AG04449 (cell line): Measurements from ENCODE around the gene POU5F1.
"Not testable (repeated sequence)": the region's sequence is repeated elsewhere in the genome, so short reads cannot be mapped to it uniquely, and the experiment has no call there.

ENCODE experiments used
- CTCF ChIA-PET: fragments of 350-600 bp; formaldehyde crosslinking; extraction: SDS; loops from one replicate; lab custom pipeline; 2021; ENCODE audit warnings: antibody characterized with exemption; lab: Yijun Ruan, JAX
- POLR2A ChIA-PET: fragments of 400-600, 350-600 bp; formaldehyde crosslinking; extraction: SDS; loops from one replicate; lab custom pipeline; 2020; ENCODE audit warnings: antibody characterized with exemption, inconsistent platforms; lab: Yijun Ruan, JAX
- DNase-seq: peaks from one replicate; pipeline ENCODE4 v3.0.0-alpha.2; 2010; ENCODE audit warnings: low read depth, low spot score
- H3K4me3 ChIP-seq: 2 replicates; pipeline ENCODE4 v1.5.1; 2011; ENCODE audit warnings: low read depth, mild to moderate bottlenecking, control low read depth, low read length
- TF ChIP-seq, protein P1 (sequence below): IDR thresholded peaks from one replicate; pipeline ENCODE4 v1.5.1; 2011; ENCODE audit warnings: mild to moderate bottlenecking, moderate library complexity, low read length, control low read depth, inconsistent platforms; ENCODE audit not compliant: insufficient read depth; ENCODE audit errors: missing control alignments

The POU5F1 gene

DNA sequence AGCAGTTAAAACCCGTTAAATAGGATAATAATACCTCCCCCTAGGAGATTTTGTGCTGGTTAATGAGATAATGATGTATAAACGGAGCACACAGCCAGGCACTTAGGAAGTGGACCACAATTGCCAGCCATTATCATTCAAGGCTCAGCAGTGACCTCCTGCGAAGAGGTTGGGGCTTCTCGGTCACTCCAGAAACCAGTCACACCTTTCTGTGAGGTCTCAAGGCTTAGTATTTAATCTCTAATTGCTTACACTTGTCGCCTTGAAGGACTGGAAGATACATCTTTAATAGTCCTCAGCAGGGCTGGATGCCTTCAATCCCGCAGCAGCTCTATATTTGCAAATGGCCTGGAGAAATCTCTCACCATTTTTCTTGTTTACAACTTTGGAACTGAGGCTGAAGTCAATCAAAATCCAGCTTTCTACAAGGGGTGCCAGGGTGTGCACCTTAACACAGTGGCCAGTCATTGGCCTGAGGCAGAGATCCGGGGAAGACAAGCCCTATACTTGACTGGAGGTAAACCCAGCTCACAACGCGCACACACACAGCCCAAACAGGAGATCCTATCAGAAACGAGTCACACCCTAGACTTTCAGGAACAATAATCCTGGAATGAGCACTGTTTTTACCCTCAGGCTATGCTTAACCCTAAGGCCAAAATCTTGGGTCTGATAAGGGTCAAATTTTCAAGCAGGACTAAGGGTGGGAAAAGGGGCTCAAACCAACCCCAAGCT is 1.2 kb downstream of the POU5F1 start:
- H3K4me3 ChIP-seq: no peak overlapping the region
- no peak for DNase-seq
- TF ChIP-seq, protein P1, sequence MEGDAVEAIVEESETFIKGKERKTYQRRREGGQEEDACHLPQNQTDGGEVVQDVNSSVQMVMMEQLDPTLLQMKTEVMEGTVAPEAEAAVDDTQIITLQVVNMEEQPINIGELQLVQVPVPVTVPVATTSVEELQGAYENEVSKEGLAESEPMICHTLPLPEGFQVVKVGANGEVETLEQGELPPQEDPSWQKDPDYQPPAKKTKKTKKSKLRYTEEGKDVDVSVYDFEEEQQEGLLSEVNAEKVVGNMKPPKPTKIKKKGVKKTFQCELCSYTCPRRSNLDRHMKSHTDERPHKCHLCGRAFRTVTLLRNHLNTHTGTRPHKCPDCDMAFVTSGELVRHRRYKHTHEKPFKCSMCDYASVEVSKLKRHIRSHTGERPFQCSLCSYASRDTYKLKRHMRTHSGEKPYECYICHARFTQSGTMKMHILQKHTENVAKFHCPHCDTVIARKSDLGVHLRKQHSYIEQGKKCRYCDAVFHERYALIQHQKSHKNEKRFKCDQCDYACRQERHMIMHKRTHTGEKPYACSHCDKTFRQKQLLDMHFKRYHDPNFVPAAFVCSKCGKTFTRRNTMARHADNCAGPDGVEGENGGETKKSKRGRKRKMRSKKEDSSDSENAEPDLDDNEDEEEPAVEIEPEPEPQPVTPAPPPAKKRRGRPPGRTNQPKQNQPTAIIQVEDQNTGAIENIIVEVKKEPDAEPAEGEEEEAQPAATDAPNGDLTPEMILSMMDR: no peak
- CTCF ChIA-PET: interaction anchor here (1.2 to 1.6 kb wide), 3 partner anchors 11 to 40 kb away, joined by 3 to 7 read pairs (median 3); partner anchors contain the start of gene TCF19
- POLR2A ChIA-PET: interaction anchor here (0.6 kb wide), 1 partner anchor 11 kb away, joined by 3 read pairs; no protein-coding TSS in a partner anchor

DNA sequence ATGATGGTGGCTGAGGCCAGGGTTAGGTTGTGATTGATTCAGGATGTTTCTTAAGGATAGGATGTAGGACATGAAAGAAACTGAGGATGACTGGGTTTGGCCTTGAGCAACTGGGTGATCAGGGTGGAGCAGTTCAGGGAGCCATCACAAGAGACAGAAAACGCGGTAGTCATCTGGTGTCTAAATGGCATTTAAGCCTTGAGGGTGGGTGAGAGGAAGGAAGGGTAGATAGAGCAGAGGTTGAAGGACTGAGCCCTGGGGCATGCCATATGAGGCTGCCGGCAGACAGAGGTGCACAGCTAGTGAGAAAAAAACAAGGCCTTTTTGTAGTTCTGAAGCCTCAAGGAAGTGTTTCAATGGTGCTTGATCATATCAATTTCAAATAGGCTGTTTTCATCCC is 1.9 kb downstream of the POU5F1 start:
- no peak overlapping the region for H3K4me3 ChIP-seq
- CTCF ChIA-PET: interaction anchor here (1.2 to 1.6 kb wide), 2 partner anchors 10 to 28 kb away, joined by 3 to 7 read pairs; partner anchors contain the start of gene TCF19
- POLR2A ChIA-PET: no interaction called here
- DNase-seq: no peak
- TF ChIP-seq, protein P1: no peak

DNA sequence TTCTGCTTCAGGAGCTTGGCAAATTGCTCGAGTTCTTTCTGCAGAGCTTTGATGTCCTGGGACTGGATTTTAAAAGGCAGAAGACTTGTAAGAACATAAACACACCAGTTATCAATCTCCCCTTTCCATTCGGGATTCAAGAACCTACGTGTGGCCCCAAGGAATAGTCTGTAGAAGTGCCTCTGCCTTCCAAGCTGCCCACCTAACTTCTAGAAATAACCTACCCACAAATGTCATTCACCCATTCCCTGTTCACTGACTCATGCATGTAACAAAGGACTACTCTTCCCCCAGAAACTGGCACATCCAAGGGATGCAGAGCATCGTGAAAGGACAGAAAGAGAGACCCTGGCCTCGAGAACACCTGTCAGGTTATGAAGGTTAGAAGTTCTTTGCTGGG is 4.5 kb downstream of the POU5F1 start:
- POLR2A ChIA-PET: no interaction called here
- CTCF ChIA-PET: interaction anchor here (2.4 kb wide), 1 partner anchor 10 kb away, joined by 8 read pairs; no protein-coding TSS in a partner anchor
- no peak for DNase-seq
- H3K4me3 ChIP-seq: no peak overlapping the region
- TF ChIP-seq, protein P1: no peak

DNA sequence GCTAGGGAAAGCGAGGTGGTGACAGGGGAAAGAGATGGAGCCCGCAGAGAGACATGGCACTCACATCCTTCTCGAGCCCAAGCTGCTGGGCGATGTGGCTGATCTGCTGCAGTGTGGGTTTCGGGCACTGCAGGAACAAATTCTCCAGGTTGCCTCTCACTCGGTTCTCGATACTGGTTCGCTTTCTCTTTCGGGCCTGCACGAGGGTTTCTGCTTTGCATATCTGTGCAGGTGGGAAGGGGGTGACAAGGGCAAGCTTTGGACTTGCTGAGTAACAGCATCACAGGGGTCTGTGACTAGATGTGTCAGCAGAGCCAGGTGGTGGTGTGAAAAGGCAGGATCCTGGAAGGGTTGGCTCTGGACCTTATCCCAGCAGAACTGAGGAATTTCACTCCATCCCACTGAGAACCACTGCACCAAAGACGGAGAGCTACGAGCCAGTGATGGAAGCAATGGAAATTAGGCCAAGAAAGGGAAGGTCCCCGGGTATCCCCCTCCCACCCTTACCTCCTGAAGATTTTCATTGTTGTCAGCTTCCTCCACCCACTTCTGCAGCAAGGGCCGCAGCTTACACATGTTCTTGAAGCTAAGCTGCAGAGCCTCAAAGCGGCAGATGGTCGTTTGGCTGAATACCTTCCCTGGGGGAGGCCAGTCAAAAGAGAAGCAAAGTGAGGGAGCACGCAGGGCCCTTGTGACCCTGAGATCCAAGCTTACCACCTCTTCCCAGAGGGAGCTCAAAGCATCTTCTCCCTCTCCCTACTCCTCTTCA is 5.2 kb downstream of the POU5F1 start:
- H3K4me3 ChIP-seq, POLR2A ChIA-PET, DNase-seq: not testable (repeated sequence)
- CTCF ChIA-PET: interaction anchor here (0.9 to 2.4 kb wide), 3 partner anchors 11 to 202 kb away, joined by 4 to 8 read pairs (median 5); partner anchors contain the start of gene PSORS1C2

DNA sequence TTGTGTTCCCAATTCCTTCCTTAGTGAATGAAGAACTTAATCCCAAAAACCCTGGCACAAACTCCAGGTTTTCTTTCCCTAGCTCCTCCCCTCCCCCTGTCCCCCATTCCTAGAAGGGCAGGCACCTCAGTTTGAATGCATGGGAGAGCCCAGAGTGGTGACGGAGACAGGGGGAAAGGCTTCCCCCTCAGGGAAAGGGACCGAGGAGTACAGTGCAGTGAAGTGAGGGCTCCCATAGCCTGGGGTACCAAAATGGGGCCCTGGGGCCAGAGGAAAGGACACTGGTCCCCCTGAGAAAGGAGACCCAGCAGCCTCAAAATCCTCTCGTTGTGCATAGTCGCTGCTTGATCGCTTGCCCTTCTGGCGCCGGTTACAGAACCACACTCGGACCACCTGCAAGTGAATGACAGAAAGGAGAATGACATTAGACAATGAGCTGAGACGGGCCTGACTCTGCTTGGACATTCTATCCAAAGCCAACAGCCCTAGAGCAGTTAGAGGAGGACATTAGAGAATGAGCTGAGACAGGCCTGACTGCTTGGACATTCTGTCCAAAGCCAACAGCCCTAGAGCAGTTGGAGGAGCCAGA is 5.9 kb downstream of the POU5F1 start:
- DNase-seq, POLR2A ChIA-PET, H3K4me3 ChIP-seq: not testable (repeated sequence)
- CTCF ChIA-PET: interaction anchor here (0.9 to 2.4 kb wide), 3 partner anchors 11 to 203 kb away, joined by 4 to 8 read pairs (median 5); partner anchors contain the start of gene PSORS1C2

DNA sequence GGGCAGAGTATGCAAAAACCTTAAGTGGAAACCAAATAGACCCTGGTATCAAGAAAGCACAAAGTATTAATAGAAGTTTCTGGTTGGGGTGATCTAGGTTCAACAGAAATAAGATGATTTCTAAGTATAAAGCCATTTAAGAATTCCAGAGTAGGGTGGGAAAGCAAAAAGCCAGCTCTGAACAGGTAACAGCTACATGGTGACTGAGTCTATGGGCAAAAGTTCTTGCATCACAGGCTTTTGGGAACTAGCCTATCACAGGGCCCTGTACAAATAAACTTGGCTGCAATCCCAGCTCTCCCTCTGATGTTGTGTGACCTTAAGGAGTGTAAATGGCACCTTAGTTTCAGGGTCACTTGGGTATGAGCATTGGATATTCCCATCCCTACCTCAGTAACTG is 6.6 kb downstream of the POU5F1 start:
- CTCF ChIA-PET: interaction anchor here (1.4 to 1.5 kb wide), 2 partner anchors 22 to 24 kb away, joined by 3 to 5 read pairs; partner anchors contain the start of gene PSORS1C2
- POLR2A ChIA-PET: no interaction called here
- TF ChIP-seq, protein P1: no peak
- DNase-seq: no peak
- no peak overlapping the region for H3K4me3 ChIP-seq
